ENCODE data around the gene PDSS1.
A peak's percentile ranks its signal among the peaks of the same experiment; 100 is the strongest.

The PDSS1 gene

GRCh38 chr10:26699631-26700030, 2.1 kb downstream of the PDSS1 start:
- DNase-seq (ENCODE audit: low read depth): no peak

GRCh38 chr10:26700884-26701630, 3.6 kb downstream of the PDSS1 start:
- DNase-seq (ENCODE audit: low read depth): no peak

- no peak for DNase-seq (ENCODE audit: low read depth)
Measured at GRCh38 chr10:26703096-26703495, 5.6 kb downstream of the PDSS1 start.

- no peak for DNase-seq (ENCODE audit: low read depth)
Measured at GRCh38 chr10:26703974-26704373, 6.5 kb downstream of the PDSS1 start.

- no peak for DNase-seq (ENCODE audit: low read depth)
Measured at GRCh38 chr10:26706206-26706605, 8.7 kb downstream of the PDSS1 start.

GRCh38 chr10:26706936-26707335, 9.4 kb downstream of the PDSS1 start:
- no peak for DNase-seq (ENCODE audit: low read depth)

GRCh38 chr10:26711324-26711723, 13.8 kb downstream of the PDSS1 start:
- no peak for DNase-seq (ENCODE audit: low read depth)

GRCh38 chr10:26714415-26715136, 17.1 kb downstream of the PDSS1 start:
- DNase-seq (ENCODE audit: low read depth): no peak

- DNase-seq (ENCODE audit: low read depth): no peak
Measured at GRCh38 chr10:26715137-26715487, 17.6 kb downstream of the PDSS1 start.

- no peak for DNase-seq (ENCODE audit: low read depth)
Measured at GRCh38 chr10:26717476-26717875, 20.0 kb downstream of the PDSS1 start.

- no peak for DNase-seq (ENCODE audit: low read depth)
Measured at GRCh38 chr10:26721561-26721960, 24.1 kb downstream of the PDSS1 start.

GRCh38 chr10:26723016-26723415, 25.5 kb downstream of the PDSS1 start:
- DNase-seq (ENCODE audit: low read depth): no peak

GRCh38 chr10:26725837-26726727, 28.6 kb downstream of the PDSS1 start:
- peak; percentile 67 for DNase-seq (ENCODE audit: low read depth)

- no peak for DNase-seq (ENCODE audit: low read depth)
Measured at GRCh38 chr10:26727005-26727404, 29.5 kb downstream of the PDSS1 start.

GRCh38 chr10:26728957-26729356, 31.5 kb downstream of the PDSS1 start:
- no peak for DNase-seq (ENCODE audit: low read depth)

- DNase-seq (ENCODE audit: low read depth): no peak
Measured at GRCh38 chr10:26729395-26729794, 31.9 kb downstream of the PDSS1 start.

- no peak for DNase-seq (ENCODE audit: low read depth)
Measured at GRCh38 chr10:26730552-26730951, 33.1 kb downstream of the PDSS1 start.

- no peak for DNase-seq (ENCODE audit: low read depth)
Measured at GRCh38 chr10:26733750-26734568, 36.5 kb downstream of the PDSS1 start.

GRCh38 chr10:26735435-26735834, 37.9 kb downstream of the PDSS1 start:
- no peak for DNase-seq (ENCODE audit: low read depth)

GRCh38 chr10:26737730-26738129, 40.2 kb downstream of the PDSS1 start:
- DNase-seq (ENCODE audit: low read depth): peak; percentile 24

- no peak for DNase-seq (ENCODE audit: low read depth)
Measured at GRCh38 chr10:26738301-26738911, 40.9 kb downstream of the PDSS1 start.
